CD4-positive, alpha-beta T cell (primary cell): ENCODE results near the gene DNAJB6. TPM values are rescaled to one million over a fixed set of nuclear protein-coding genes. Genes with fewer than 3 reads are reported as not detected.

ENCODE experiments used
- ATAC-seq: fragments of 200-7000 bp; cut with Tn5 transposase; one replicate; pipeline ENCODE4 v1.10.0; 2022; ENCODE audit warnings: mild to moderate bottlenecking; ENCODE audit not compliant: poor library complexity
- CTCF ChIA-PET: fragments of 350-600 bp; sonication (Branson Sonifier 250); formaldehyde crosslinking; loops from one replicate; lab custom pipeline; 2021; ENCODE audit warnings: antibody characterized with exemption, inconsistent platforms; lab: Charles Lee
- POLR2A ChIA-PET: fragments of 350-600 bp; sonication (Branson Sonifier 250); formaldehyde crosslinking; loops from one replicate; lab custom pipeline; 2021; ENCODE audit warnings: antibody characterized with exemption, inconsistent platforms; lab: Charles Lee
- DNase-seq, 14 experiments: peaks; one replicate each; pipeline ENCODE4 v3.0.0-alpha.2; 2013 to 2020; ENCODE audit warnings: mixed read lengths in 2 of 14
- H3K27ac ChIP-seq, 2 donors: one replicate each; pipeline versions ENCODE4 v1.5.1 to v1.7.0; 2013; ENCODE audit warnings: low read length in 2 of 2, low read depth in 1 of 2, mild to moderate bottlenecking in 1 of 2
- H3K27me3 ChIP-seq, 2 experiments: 1 replicate in 1 of 2; 2 replicates in 1 of 2; pipeline versions ENCODE4 v1.6.1 to v1.7.0; 2013; ENCODE audit warnings: low read length in 2 of 2, control low read depth in 1 of 2, mild to moderate bottlenecking in 1 of 2, moderate library complexity in 1 of 2; ENCODE audit not compliant: insufficient read depth in 2 of 2, control insufficient read depth in 1 of 2
- H3K36me3 ChIP-seq: one replicate; pipeline ENCODE4 v1.6.1; 2013; ENCODE audit warnings: low read length, control low read depth; ENCODE audit not compliant: insufficient read depth
- H3K4me1 ChIP-seq: one replicate; pipeline ENCODE4 v1.6.1; 2013; ENCODE audit warnings: low read length, control low read depth; ENCODE audit not compliant: insufficient read depth
- H3K4me3 ChIP-seq: one replicate; pipeline ENCODE4 v1.5.1; 2013; ENCODE audit warnings: mild to moderate bottlenecking, low read length, moderate library complexity
- H3K9me3 ChIP-seq, 2 experiments: 1 replicate in 1 of 2; 2 replicates in 1 of 2; pipeline versions ENCODE4 v1.6.1 to v1.7.0; 2013; ENCODE audit warnings: low read length in 2 of 2, mild to moderate bottlenecking in 2 of 2, control low read depth in 1 of 2, moderate library complexity in 1 of 2; ENCODE audit not compliant: control insufficient read depth in 1 of 2, insufficient read depth in 1 of 2
- H3K27ac Mint-ChIP-seq: one replicate; pipeline ENCODE4 v1.8.0; 2020; ENCODE audit warnings: mixed read lengths
- H3K27me3 Mint-ChIP-seq: one replicate; pipeline ENCODE4 v1.8.0; 2021; ENCODE audit warnings: mixed read lengths
- H3K36me3 Mint-ChIP-seq: one replicate; pipeline ENCODE4 v1.8.0; 2021; ENCODE audit warnings: low read depth, mixed read lengths
- H3K4me1 Mint-ChIP-seq: one replicate; pipeline ENCODE4 v1.8.0; 2021; ENCODE audit warnings: low read depth, mixed read lengths
- H3K4me3 Mint-ChIP-seq: one replicate; pipeline ENCODE4 v1.8.0; 2020; ENCODE audit warnings: mild to moderate bottlenecking, mixed read lengths
- H3K9me3 Mint-ChIP-seq: one replicate; pipeline ENCODE4 v1.8.0; 2020; ENCODE audit warnings: mixed read lengths
- CTCF ChIP-seq: fragments of 200-600 bp; IDR thresholded peaks from one replicate; pipeline ENCODE4 v1.8.0; 2022; ENCODE audit warnings: antibody characterized with exemption, mild to moderate bottlenecking
- intact Hi-C, 2 experiments: fragments of 100-400 bp; cut with DNase I in 1 of 2; cut with micrococcal nuclease in 1 of 2; formaldehyde crosslinking; loops; one replicate each; pipeline versions ENCODE4 v1.15.1 to v1.9.0; 2023 to 2025; cut with DNase I, micrococcal nuclease
- total RNA-seq, 174 experiments: library from RNA in 2 of 174; stranded (reverse) in 2 of 174; gene quantifications; one replicate each; pipeline ENCODE4 v1.2.3 and lab custom pipeline; 2021 to 2026

Gene DNAJB6
- total RNA-seq, 2 experiments from 2014 or later = 232 to 242 TPM

DNA sequence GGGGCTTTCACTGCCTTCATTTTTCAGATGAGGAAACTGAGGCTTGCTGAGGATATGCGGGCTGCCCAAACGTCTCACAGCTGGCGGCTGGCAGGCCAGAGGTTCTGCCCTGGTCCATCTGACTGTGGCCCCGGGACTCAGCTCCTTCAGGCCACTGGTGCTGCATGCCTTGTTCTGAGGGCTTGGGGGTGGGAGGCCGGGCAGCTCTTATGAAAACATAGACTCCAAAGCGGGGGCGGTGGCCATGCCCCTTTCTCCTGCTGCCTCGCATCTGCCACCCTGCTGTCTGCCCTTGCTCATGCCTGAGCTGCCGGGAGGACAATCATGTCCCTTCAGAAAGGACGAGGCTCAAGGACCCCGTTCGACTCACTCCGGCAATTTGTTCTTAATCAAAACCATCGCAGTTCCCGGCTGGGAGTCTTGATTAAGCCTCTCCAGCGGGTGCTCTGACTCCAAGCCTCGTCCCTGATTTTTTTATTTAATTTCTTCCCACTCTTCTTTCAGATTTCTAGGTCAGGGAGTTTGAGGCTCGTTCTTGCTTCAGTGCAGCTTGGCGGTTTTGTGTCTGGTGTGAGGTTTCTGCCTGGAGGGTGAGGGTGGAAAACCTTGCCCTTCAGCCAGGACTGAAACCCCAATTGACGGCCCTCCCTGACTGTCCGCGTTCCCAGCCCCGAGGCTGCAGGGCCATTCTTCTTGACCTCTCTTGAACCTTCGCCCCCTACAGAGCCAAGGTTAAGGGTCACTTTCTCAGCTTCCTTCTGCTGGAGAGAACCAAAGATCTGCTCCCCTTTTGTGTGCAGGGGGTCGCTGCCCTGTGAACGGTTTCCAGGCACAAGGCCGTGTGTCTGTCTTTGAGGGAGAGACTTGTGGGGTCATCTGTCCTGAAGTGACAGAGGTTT is 120.8 kb downstream of the DNAJB6 start:
- no peak for ATAC-seq
- H3K36me3 Mint-ChIP-seq = no peaks in the 10 kb centered on the region
- no peak for DNase-seq
- H3K36me3 ChIP-seq = no peaks in the 10 kb centered on the region
- peaks cover 9% of the 10 kb centered on the region for H3K4me1 ChIP-seq
- H3K27me3 Mint-ChIP-seq = no peaks in the 10 kb centered on the region
- no peak overlapping the region for H3K27ac ChIP-seq
- H3K4me1 Mint-ChIP-seq = peaks cover 8% of the 10 kb centered on the region
- H3K27ac Mint-ChIP-seq = no peak overlapping the region
- no peaks in the 10 kb centered on the region for H3K9me3 Mint-ChIP-seq
- H3K4me3 Mint-ChIP-seq = no peak overlapping the region
- no peak for TF ChIP-seq CTCF
- no peaks in the 10 kb centered on the region for H3K27me3 ChIP-seq
- CTCF ChIA-PET = no interaction called here
- POLR2A ChIA-PET = no interaction called here
- intact Hi-C loops = no loop called here
- peaks cover 0 to 8% of the 10 kb centered on the region in 2 experiments for H3K9me3 ChIP-seq
- H3K4me3 ChIP-seq = no peak overlapping the region

DNA sequence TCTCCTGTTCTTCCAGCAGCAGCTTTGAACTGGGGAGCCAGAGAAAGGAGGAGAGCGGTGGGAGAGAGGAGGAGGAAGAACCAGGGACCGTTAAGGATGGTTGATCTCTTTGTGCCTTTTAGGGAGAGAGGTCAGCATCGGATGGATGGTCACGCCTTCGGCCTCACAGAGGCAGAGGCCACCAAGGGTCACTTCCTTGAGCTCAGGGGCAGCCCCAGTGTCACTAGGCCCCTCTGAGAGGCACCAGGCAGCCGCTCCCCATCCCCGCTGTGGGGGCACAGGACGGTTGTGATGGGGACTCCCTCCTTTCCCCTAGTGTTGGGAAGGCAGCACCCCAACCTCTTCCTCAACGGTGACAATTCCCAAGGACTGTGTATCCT is 121.4 kb downstream of the DNAJB6 start:
- DNase-seq (no peak), ATAC-seq (no peak)
- no peak overlapping the region for H3K4me3 ChIP-seq
- intact Hi-C loops = no loop called here
- POLR2A ChIA-PET = no interaction called here
- peaks cover 13% of the 10 kb centered on the region for H3K4me1 Mint-ChIP-seq
- H3K9me3 ChIP-seq = peaks cover 0 to 8% of the 10 kb centered on the region in 2 experiments
- H3K27me3 ChIP-seq = no peaks in the 10 kb centered on the region
- no peak overlapping the region for H3K4me3 Mint-ChIP-seq
- H3K4me1 ChIP-seq = peaks cover 14% of the 10 kb centered on the region
- no peak overlapping the region for H3K27ac Mint-ChIP-seq
- no peaks in the 10 kb centered on the region for H3K9me3 Mint-ChIP-seq
- no peaks in the 10 kb centered on the region for H3K36me3 ChIP-seq
- CTCF ChIA-PET = no interaction called here
- no peak overlapping the region for H3K27ac ChIP-seq
- no peak for TF ChIP-seq CTCF
- H3K27me3 Mint-ChIP-seq = no peaks in the 10 kb centered on the region
- no peaks in the 10 kb centered on the region for H3K36me3 Mint-ChIP-seq

GRCh38 chr7:157459966-157460365 is 123.2 kb downstream of the DNAJB6 start:
- ChIA-PET CTCF (no interaction called here), POLR2A (no interaction called here)
- no peak for TF ChIP-seq CTCF
- Mint-ChIP-seq H3K9me3 (no peaks in the 10 kb centered on the region), H3K36me3 (no peaks in the 10 kb centered on the region), H3K4me3 (no peak overlapping the region), H3K27ac (no peak overlapping the region), H3K4me1 (peaks cover 13% of the 10 kb centered on the region), H3K27me3 (no peaks in the 10 kb centered on the region)
- Histone ChIP-seq H3K4me1 (peaks cover 14% of the 10 kb centered on the region), H3K9me3 (no peaks in the 10 kb centered on the region), H3K27ac (no peak overlapping the region), H3K36me3 (no peaks in the 10 kb centered on the region), H3K4me3 (no peak overlapping the region), H3K27me3 (no peaks in the 10 kb centered on the region)
- intact Hi-C loops = no loop called here
- ATAC-seq (no peak), DNase-seq (no peak)
